GM21423 (cell line): Measurements from ENCODE around the gene HLA-B.
"Not testable (repeated sequence)": the region's sequence is repeated elsewhere in the genome, so short reads cannot be mapped to it uniquely, and the experiment has no call there.

Source experiments
- ATAC-seq: cut with Tn5 transposase; IDR thresholded peaks from one replicate; pipeline ENCODE4 v1.9.1; 2021; ENCODE audit warnings: mild to moderate bottlenecking, moderate library complexity; ENCODE audit not compliant: unreplicated experiment

HLA-B gene

DNA sequence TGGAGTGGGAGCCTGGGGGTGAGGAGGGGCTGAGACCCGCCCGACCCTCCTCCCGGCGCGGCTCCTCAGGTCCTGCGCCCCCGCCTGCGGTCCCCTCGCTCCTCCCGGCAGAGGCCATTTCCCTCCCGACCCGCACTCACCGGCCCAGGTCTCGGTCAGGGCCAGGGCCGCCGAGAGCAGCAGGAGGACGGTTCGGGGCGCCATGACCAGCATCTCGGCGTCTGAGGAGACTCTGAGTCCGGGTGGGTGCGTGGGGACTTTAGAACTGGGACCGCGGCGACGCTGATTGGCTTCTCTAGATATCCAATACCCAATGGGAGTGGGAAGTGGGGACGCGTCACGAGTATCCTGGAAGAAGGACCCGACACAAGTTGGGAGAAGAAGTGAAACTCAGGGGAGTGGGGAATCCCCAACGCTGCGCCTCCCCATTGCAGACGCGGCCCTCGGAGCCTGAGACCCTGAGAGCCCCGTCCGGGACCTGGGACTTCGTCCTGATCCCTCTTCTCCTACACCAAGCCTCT, at the start of gene HLA-B:
Gene HLA-B (minus strand): TSS at position 234 of the 521 bp plus-strand sequence. CDS start 21 bp downstream, at position 213.
- ATAC-seq = peak; percentile 71

DNA sequence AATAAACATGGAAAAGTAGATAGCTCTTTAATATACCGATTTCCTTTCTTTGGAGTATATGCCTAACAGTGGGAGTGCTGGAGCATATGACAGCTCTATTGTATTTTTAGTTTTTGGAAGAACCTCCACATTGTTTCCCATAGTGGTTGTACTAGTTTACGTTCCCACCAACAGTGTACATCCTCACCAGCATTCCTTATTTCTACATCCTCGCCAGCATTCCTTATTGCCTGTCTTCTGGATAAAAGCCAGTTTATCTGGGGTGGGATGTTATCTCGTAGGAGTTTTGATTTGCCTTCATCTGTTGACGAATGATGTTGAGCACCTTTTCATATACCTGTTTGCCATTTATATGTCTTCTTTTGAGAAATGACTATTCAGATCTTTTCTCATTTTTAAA, 49.0 kb upstream of the HLA-B start:
- ATAC-seq = no peak

- ATAC-seq = not testable (repeated sequence)
Measured at GRCh38 chr6:31404061-31404364, 47.0 kb upstream of the HLA-B start.

DNA sequence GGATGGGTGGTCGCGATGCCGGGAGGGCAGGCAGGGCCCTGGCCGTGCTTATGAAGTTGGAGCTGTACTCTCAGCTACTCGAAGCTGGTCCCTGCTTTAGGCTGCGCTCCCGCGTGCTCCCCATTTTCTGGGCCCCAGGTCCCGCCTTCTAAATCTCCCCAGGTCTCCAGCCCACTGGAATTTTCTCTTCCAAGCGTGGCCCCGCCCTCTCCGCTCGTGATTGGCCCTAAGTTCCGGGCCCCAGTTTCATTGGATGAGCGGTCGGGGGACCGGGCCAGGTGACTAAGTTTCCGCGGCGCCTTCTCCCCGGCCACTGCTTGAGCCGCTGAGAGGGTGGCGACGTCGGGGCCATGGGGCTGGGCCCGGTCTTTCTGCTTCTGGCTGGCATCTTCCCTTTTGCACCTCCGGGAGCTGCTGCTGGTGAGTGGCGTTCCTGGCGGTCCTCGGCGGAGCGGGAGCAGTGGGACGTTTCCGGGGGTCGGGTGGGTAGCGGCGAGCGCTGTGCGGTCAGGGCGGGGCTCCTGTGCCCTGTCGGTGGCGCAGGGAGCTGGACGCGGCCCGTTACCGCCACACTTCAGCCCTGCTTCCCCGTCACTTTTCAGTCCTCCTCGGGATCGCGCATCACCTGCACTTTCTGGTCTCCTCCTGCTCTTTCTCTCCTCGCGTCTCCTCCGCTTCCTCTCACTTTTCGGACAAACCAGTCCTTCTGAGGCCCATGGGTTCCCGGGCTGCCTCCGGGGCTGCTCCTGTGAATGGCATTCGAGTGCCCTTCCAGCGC, 46.5 kb upstream of the HLA-B start, which contains the start of gene MICA:
Gene MICA (plus strand): TSS at position 313 of the 778 bp plus-strand sequence. CDS start 38 bp downstream, at position 351.
- ATAC-seq = peak; percentile 44

DNA sequence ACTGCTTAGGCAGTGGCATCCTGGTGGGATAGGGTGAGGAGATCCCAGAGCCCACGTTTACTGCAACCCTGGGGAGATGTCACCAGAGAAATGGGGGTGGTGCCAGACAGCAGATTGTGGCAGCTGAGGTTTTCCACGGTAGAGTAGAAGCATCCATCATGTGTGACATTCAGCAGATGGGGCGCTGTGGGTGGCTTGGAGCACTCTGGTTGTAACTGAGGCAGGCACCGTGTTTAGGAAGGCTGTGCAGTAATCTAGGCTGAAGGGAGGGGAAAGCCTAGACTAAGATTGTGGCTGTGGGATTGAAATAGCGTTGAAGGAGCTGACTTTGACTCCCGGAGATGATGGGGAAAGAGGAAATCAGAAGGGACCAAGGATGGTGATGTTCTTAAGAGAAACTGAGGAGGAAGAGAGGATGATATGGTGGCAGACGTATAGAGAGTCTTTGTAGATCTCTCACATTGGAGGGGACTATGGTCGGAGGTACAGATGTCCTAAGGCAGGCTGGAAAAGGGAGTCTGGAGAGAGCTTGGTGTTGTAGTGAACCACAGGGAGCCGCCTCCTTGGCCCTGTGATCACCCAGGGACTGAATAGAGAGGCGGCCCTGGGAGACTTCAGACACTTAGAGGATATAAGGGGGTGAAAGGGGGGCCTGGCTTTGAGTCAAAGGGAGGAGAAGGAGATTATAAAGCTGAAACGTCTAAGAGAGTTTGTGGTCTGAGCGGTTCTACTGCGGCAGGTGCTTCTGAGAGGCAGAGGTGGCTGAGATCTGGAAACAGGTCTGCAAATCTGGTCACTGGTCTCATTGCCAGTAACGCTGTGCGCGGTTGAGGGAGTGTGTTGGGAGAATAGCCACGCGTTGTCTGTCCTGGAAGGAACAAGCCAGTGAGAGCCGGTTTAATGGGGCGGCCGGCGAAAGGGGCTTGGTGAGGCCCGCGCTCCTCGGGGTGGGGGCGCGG, 45.6 kb upstream of the HLA-B start:
- ATAC-seq = no peak

- no peak for ATAC-seq
Measured at GRCh38 chr6:31401403-31401802, 44.4 kb upstream of the HLA-B start.

DNA sequence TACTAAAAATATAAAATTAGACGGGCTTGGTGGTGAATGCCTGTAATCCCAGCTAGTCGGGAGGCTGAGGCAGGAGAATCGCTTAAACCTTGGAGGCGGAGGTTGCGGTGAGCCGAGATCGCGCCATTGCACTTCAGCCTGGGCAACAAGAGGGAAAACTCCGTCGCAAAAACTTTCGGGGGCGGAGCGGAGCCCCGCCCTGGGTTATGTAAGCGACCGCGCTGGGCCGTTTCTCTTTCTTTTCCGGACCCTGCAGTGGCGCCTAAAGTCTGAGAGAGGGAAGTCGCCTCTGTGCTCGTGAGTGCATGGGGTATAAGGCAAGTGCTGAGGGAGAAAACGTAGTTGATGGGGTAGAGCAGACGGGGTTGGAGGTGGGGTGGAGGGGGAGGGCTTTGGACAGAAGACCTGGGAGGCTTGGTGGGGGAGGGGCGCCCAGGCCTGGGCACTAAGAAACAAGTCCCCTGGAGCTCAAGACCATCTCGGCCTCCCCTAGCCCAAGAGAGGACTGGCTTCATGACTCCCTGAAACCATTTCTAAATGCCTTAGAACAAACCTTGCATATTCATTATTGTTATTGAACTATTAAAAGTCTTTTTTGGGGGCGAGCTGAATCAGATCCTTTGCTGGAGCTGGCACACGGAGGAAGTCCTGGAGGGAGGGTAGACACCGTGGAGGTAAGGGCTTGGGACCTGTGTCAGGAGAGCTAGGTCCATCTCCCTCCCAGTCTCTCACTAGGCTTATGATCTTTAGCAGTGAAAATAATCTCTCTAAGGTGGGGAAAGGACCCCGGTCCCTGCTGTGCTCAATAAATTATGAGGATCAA, 43.7 kb upstream of the HLA-B start:
- ATAC-seq = peak; percentile 36

DNA sequence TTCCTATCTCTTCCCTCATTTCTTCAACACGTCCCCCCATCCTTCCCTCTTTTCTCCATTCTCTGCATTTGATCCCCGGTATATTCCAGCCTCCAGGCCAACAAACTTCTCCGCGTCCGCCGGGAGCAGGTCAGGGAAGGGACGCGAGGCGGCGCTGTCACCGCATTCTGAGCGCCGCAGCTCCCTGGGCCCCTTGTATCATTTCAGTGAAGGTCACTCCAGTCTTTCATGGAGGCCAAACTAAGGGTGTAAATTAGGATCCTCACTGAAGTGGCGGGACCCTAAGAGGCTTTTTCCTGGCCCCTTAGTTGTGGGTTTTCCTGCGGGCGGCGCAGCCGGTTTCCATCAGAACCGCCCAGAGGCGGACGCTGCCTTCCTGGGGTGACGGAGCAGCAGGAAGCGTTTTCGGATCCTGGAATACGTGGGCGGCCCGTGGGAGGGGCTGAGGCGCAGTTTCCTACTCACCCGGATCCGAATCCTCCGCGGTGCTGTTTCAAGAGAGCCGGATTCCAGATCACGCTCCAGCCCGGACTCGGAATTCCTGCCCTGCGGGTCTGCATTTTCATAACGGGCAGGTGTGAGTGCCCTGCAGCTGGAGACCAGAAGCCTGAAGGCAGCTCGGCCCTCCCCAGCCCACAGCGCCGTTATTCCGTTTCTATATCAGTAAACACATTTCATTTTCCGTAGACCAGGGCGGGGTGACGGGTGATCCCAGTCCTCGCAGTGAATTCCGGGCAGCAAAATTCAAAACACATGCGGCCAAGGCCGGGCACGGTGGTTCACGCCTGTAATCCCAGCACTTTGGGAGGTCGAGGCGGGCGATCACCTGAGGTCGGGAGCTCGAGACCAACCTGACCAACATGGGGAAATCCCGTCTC, 42.8 kb upstream of the HLA-B start:
- no peak for ATAC-seq

- no peak for ATAC-seq
Measured at GRCh38 chr6:31397901-31398525, 41.0 kb upstream of the HLA-B start.

- not testable (repeated sequence) for ATAC-seq
Measured at GRCh38 chr6:31397153-31397499, 40.1 kb upstream of the HLA-B start.

GRCh38 chr6:31396422-31397152, 39.6 kb upstream of the HLA-B start:
- no peak for ATAC-seq

DNA sequence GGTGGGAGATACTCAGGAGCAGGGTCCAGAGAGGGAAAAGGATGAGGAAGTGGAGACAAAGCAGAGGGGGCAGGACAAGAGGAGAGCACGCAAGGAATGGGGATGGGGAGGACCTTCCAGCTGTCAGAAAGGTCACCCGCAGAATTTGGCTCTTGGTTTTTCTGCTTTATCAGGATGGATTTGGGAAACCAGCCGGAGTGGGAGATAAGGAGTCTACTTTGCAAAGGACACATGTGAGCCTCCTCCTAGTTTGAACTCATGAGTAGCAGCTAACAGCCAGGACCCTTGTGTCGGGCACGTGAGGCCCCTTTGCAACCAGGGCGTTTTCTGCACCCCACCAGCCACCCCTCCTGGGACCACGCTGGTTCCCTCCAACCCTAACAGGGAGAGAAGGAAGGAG, 38.9 kb upstream of the HLA-B start:
- ATAC-seq = no peak

DNA sequence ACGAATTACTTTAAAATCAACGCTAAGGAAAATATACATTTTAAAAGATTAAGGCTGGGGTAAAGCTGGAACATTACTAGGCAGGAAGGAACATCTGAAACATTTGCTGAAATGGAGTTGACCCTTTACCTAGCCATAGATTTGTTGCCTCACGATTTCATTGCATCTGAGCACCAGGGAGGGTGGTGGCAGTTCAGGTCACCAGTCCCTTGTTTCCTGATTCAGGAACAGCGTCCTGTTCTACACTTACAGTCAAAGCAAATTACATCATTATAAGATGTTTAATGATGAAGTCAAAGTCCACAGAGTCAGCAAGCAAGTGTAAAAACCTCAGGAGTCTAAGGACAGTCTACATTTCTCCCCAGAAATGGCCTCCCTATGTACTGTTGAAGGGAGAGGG, 37.4 kb upstream of the HLA-B start:
- ATAC-seq = no peak

- no peak for ATAC-seq
Measured at GRCh38 chr6:31393932-31394331, 37.0 kb upstream of the HLA-B start.

GRCh38 chr6:31389802-31390132, 32.8 kb upstream of the HLA-B start:
- not testable (repeated sequence) for ATAC-seq

DNA sequence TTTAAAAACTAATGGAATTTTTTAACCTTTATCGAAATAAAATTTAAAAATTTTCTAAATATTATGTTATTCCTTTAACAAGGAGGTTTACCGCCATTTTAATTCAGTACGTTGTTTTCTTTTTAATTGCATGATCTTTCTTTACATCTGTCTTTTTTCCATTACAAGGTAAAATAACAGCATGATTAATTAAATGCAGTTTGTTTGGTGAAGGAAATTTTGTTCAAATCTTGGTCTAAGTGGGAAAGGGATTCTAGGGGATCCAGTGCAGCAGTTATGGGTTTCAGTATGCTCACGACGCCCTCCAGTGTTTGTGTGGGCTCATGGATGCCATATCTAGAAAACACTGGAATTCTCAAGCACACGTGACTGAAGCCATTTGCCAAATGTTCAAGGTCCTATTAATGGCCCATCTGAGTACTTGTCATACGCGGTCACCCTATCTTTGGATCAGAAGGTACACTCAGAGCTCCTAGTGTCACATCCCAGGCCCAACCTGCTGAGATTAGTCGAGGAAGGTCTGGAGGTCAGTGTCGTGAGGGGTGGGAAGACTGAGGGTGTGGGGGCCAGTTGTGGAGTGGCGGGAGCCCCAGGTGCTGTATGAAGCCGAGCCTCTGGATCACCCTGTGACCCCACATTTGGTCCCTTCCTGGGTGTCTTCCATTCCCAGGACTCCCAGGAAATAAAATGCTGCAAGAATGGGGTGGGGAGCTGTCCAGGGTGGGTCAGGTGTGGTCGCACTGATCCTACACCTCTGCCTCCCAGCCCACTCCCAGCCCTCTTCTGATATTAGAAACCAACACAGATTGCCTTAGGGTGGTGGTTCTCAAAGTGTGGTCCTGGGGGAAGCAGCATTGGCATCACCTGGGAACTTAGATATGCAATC, 32.2 kb upstream of the HLA-B start:
- not testable (repeated sequence) for ATAC-seq

GRCh38 chr6:31386977-31387376, 30.0 kb upstream of the HLA-B start:
- ATAC-seq = no peak

GRCh38 chr6:31386099-31386498, 29.1 kb upstream of the HLA-B start:
- no peak for ATAC-seq
